Activated CD4-positive, alpha-beta T cell treated with anti-CD3 and anti-CD28 coated beads, Interleukin-2, amount 50 U/mL, for 16 hours (primary cell): ENCODE results near the gene GLRA1.
"Not testable (repeated sequence)": the region's sequence is repeated elsewhere in the genome, so short reads cannot be mapped to it uniquely, and the experiment has no call there.

Experiments used
- DNase-seq: peaks from one replicate; pipeline ENCODE4 v3.0.0-alpha.2; 2020

Gene GLRA1

DNA sequence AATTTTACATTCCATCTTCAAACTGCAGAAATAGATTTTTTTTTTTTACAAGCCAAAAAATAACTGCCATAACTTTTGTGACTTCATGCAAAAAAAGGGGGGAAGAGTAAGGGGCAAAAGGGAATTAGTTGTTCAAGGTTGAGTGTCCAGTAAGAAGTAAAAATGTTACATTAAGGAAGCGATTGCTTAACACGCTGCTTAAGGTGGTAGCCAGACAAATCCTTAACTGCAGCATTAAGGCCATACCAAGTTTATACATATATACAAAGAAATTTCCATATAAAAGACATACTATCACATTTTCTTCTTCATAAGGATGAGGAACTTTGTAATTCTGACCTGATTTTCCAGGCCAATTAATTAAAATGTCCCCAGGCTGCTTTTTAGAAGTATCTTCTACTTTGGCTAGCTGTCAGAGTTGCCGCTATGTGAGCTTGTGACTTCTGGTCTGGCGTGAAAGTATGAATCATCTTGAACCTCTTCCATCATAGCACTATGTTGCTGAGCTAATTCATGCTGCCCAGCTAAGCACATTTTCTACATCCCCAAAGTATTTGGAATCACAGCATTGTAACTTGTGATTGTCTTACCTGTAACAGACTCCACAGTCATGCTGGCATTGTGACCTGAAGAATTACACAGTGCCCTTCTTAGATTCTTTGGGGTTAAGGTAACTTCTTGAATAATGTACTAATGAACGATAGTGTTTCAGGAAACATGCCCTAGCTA lies 112.9 kb downstream of the GLRA1 start:
- no peak for DNase-seq

DNA sequence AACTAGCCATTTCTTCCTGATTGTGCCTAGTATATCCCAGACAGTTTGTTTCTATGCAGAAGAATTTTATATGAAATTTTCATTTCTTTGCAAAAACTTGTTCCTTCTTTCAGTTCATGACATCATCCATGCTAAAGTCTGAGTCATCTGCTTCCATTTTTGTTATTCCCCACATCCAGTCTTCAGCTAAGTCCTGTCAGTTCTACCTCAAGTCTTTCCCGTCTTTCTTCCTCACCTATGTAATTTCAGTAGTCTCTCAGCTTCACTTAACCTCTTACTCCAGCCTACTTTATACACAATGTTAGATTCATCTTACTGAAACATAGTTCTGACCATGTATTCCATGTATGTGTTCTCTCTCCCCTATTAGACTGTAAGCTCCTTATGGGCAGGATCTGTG lies 113.8 kb downstream of the GLRA1 start:
- DNase-seq: no peak

DNA sequence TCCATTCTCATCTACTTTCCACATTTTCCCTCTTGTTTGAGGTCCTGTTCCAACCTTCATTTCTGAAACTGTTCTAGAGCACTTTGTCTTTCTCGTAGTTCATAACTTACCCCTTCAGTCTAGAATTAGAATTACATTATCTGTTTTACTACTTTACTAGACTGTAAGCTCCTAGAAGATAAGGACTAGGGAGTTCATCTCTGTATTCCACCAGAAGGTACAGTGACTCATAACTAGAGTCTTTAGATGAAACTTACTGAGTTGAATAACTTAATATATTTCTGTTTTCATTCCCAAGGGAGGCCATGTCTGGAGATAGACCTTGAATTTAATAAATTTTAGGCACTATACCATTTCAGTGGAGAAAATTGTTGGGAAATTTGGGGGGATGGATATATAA lies 114.2 kb downstream of the GLRA1 start:
- DNase-seq: no peak

DNA sequence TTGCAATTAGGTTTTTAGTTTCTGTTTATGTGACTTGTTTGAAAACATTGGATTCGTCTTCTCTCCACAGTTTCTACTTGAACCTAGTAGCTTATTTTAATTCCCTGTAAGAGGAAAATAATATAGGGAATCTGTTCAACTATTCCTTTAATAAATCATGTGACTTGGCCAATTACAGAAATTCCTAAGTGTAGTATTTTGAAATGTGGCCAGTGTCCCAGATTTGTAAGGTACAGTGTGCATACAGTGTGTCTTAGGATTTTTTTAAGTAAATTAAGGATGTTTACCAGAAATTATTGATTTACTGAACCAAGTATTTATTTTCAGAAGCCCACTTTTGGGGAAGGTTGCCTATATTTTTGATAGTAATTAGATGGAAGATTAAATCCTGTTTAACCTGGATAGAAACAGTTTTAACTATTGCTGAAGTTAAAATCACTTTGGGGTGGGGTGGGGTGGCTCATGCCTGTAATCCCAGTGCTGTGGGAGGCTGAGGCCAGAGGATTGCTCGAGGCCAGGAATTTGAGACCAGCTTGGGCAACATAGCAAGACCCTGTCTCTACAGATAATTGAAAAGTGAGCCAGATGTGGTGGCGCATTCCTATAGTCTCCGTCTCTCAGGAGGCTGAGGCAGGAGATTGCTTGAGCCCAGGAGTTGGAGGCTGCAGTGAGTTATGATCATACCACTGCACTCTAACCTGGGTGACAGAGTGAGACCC lies 116.0 kb downstream of the GLRA1 start:
- no peak for DNase-seq

DNA sequence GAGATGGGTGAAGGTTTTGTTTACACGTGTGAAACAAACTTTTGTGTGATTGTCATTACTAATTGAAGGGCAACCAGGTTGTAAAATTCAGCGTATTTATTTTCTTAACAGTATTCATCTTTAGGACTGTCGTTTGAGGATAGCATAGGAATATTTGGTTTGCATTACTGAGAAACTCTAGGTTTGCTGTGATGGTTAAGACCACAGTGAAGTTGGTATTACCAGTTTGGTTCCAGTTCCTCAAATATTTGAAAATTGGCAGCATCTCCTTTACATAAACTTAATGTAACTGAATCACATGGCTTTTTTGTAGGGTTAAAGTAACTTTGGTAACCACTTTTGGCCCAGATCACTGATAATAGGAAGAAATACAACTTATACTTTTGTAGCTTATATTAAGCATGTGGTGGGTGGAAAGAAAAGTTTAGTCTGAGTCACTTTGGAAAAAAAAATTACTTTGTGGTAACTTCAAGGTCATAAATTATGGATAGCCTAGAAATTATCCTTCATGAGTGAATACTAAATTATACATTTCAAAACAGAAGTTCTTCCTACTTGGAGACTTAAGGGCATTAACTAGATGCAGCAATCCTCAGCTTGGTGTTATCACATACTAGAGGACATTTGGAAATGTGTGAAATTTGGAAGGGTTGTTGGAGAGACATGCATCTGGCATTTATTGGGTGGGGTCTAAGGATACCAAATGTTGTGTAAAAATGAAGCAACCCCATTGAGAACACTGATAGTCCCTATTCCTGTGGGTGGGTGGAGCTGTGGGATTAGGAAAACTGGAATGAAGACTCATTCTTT lies 119.0 kb downstream of the GLRA1 start:
- no peak for DNase-seq

DNA sequence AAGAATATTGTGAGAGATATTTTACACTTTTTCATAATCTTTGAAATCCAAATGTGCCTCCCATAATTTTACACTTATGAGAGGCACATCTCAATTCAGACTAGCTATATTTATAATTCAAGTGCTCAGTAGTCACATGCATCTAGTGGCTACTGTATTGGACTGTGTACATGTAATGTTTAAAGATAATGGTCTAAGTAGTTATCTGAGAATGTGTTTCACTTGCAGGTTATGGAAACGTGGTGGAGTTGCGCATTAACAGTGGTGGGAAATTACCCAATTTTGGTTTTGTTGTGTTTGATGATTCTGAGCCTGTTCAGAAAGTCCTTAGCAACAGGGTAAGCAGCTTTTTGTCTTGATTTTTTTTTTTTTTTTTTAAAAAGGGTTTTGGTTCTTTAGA lies 124.1 kb downstream of the GLRA1 start:
- no peak for DNase-seq

DNA sequence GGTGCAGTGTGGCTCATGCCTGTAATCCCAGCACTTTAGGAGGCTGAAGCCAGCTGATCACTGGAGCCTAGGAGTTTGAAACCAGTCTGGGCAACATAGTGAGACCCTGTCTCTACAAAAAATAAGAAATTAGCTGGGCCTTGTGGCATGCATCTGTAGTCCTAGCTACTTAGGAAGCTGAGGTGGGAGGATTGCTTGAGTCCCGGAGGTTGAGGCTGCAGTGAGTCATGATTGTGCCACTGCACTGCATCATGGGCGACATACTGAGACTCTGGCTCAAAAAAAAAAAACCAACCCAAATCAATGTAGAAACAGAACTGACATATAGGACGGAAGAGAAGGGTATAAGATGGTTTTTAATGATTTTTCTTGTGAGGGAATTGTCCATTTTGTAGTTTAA lies 125.2 kb downstream of the GLRA1 start:
- DNase-seq: peak; percentile 27

DNA sequence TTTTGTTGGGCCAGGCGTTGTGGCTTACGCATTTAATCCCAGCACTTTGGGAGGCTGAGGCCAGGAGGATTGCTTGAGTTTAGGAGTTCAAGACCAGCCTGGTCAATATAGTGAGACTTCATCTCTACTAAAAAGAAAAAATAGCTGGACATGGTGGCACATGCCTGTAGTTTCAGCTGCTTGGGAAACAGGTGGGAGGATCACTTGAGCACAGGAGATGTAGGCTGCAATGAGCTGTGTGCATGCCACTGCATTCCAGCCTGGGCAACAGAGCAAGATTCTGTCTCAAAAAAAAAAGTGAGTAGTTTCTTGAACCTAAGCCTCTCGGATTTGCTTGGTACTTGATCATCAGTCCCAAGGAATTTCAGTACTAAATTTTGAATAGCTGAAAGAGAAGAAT lies 126.0 kb downstream of the GLRA1 start:
- no peak for DNase-seq

DNA sequence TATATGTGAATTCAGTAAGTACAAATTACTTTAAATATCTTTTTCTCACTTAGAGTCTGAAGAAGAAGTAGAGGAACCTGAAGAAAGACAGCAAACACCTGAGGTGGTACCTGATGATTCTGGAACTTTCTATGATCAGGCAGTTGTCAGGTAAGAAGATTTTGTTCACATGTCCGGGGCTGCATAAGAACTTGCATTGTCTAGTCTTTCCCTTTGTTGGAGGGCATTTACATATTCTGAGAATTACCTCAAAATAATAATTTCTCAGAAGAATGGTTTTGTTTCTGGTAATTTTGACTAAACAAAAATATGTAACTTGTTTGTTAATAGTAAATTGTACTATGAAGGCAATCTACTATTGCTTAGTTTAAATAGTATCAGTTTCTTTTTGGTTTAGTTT lies 129.2 kb downstream of the GLRA1 start:
- no peak for DNase-seq

DNA sequence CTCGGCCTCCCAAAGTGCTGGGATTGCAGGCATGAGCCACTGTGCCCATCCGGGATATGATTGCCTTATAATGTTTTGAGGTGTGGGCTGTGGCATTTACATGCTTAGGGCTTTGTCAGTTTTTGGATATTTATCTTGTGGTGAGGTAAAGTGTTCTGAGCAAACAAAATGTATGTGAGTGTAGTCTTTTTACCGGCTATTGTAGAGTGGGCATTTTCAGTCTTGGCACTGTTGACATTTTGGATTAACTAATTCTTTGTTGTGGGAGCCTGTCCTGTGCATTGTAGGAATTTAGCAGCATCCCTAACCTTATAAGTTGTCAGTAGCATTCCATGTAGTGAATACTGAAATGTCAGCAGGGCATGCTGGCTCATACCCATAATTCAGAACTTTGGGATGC lies 131.3 kb downstream of the GLRA1 start:
- no peak for DNase-seq

DNA sequence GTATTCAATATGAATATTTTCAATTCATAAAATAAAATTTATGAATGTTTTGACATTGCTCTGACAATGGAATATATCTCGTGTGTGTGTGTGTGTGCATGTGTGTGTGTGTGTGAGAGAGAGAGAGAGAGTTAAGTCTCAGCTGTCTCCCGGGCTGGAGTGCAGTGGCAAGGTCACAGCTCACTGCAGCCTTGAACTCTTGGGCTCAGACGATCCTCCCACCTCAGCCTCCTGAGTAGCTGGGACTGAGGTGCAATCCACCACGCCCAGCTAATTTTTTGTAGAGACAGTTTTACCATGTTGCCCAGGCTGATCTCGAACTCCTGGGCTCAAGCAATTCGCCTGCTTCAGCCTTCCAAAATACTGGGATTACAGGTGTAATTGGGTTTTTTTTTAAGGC lies 136.8 kb downstream of the GLRA1 start:
- DNase-seq: no peak

DNA sequence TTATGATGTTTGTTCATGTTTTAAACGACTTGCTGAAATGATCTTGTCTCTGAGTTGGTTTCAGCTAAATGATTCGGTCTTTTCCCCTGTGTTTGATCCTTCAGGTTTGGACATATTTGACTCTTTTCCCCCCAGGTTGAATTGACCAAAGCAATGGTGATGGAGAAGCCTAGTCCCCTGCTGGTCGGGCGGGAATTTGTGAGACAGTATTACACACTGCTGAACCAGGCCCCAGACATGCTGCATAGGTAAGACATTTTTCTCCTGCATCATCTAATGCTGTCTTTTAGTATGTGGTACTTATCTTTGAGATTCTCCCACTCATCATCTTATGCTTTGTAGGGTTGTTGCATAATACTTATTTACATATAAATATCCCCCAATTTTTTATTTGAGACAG lies 138.2 kb downstream of the GLRA1 start:
- no peak for DNase-seq

DNA sequence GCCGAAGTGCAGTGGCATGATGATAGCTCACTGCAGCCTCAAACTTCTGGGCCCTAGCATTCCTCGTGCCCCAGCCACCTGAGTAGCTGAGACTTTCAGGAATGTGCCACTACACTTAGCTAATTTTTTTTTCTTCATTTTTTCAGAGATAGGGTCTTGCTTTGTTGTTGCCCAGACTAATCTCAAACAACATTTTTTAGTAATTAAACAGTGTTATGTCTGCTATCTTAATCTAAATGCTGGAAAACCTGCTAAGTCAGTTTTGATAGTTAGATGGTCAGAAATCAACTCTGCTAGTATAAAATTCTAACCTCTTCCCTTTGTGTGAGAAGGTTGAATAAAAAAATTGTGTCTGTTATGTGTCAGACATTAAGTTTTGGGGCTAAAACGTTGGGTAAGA lies 140.5 kb downstream of the GLRA1 start:
- DNase-seq: no peak

DNA sequence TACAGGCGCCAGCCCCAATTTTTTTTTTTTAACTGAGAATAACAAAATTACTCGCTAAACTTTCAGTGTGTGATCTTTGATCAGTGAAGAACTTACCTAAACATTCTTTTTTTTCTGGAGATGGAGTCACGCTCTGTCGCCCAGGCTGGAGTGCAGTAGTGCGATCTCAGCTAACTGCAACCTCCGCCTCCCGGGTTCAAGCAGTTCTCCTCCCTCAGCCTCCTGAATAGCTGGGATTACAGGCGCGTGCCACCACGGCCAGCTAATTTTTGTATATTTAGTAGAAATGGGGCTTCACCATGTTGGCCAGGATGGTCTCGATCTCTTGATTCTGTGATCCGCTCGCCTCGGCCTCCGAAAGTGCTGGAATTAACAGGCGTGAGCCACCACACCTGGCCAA lies 141.0 kb downstream of the GLRA1 start:
- DNase-seq: not testable (repeated sequence)

DNA sequence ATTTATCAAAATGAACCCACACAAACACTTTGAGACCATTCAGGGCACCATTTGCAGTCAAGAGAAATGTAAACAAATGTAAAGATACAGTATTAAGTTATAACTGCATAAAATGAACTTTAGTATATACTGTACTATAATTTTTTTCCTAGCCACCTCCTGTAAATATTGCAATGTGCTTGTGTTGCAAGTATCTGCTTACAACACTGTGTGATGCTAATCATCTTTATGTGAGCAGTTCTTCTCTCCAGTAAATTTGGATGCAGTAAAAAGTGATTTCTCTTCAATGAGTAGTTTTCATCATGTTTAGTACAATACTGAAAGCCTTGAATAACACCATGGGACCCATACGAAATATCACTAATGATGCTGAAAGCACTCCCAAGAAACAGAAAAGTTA lies 143.4 kb downstream of the GLRA1 start:
- DNase-seq: no peak

DNA sequence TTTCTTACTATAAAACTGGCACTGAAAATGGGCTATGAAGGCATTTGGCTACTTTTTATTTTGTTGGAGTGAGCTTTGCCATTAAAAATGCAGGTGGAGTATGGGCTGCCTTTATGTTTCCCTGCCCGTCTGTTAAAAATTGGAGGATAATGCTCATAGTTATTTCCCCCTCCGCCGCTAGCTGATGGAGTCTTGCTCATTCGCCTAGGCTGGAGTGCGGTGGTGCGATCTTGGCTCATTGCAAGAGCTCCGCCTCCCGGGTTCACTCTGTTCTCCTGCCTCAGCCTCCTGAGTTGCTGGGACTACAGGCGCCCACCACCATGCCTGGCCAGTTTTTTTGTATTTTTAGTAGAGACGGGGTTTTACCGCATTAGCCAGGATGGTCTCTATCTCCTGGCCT lies 144.3 kb downstream of the GLRA1 start:
- no peak for DNase-seq

DNA sequence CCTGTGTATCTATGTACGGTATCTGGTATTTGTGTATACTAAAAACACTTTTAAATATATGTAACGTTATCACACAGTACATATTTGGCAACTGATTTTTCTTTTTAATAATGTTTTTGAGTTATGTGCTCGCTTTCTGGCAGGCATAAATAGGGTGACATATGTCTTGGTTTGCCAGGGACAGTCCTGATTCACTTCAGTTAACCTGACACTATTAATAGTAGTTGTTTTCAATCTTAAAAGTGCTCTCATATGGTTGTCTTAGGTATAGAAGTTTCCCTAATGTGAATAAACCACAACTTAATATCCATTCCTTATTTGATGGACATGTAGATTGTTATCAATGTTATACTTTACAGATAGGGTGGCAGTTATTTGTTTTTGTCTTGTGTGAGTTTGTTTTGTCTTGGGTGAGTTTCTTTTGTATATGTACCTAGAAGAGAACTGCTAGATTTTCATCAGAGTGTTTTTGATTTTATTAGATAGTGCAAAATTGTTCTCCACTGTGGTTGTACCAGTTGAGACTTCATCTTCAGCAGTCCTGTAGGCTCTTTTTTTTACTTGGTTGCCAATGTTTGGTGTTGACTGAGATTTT lies 145.0 kb downstream of the GLRA1 start:
- DNase-seq: no peak

DNA sequence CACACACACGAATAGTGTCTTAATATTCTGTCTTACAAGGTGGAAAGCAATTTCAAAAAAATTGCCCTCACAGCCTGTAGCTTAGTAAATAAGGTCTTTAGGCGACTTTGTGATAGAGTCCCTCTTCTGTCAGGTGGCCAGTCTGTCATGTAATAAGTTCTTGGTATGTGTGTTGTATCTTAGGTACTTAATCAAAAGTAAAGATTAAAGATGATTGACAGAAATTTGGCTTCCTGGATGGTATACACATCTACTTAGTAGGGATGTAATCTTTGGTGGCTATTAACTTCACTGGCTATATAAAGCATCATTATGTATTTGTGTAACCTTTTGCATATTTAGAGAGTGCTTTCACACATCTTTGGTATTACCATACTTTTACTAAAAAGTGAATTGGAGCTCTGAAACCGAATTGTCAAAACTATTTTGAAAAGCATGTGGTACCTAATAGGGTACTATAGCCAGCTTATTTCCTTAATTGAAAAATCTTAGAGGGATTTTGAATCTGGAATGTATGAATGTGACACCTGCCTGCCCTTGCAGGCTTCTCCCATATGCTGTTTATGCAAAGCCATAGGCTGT lies 149.5 kb downstream of the GLRA1 start:
- no peak for DNase-seq

DNA sequence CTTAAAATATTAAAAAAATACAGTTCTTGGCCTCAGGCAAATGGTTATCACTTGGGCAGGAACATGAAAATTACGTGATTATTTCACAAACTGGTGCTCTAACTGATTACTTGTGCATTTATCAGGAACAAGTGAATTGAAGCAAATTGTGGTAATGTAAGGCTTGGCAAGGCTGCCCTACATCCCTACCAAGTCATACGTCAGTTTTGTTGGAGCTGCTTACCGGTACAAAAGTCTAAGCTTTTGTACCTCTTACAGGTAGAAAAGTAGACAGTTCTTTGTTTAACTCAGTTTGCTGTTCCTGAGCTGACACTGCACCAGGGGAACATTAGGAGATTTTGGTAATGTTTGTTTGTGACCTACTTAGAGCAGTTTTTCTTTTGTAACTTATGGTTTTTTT lies 150.7 kb downstream of the GLRA1 start:
- DNase-seq: no peak

DNA sequence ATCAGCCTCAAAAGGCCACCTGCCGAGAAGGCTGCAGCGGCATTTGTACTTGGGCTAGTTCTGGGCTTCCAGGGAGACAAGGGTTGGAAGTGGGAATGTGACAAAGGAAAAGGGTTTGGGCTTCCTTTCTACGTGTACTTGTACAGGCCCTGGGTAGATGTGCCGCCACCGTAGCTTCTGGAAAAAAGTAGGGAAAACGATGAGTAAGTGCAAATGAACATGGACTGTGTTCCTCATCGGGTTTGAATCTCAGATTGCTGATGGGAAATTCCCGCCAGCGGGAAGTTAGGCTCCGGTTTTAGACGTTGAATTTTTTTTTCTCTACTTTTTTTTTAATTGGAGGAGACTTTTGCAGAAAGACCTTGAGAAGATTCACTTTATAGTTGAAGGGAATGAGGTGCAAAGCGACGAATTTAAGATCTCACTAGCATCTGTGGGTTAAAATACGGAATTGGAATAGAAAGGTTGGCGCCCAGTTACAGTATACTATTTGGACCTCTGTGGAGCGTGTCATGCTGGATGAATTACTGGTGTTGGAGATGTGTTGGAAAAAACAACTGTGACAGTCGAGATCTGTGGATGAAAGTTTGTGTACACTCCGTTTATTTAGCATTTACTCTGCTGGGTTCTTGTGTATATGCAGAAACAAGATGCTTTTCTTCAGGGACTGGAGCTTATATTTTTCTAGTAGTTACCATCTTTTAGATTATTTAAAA lies 151.6 kb downstream of the GLRA1 start:
- no peak for DNase-seq
